GM18909 (cell line): ENCODE data around the gene INMT.
"Not testable (repeated sequence)": the region's sequence is repeated elsewhere in the genome, so short reads cannot be mapped to it uniquely, and the experiment has no call there.

Source experiments
- ATAC-seq: cut with Tn5 transposase; IDR thresholded peaks from one replicate; pipeline ENCODE4 v1.9.1; 2021; ENCODE audit warnings: mild to moderate bottlenecking; ENCODE audit not compliant: unreplicated experiment, poor library complexity

The INMT gene

DNA sequence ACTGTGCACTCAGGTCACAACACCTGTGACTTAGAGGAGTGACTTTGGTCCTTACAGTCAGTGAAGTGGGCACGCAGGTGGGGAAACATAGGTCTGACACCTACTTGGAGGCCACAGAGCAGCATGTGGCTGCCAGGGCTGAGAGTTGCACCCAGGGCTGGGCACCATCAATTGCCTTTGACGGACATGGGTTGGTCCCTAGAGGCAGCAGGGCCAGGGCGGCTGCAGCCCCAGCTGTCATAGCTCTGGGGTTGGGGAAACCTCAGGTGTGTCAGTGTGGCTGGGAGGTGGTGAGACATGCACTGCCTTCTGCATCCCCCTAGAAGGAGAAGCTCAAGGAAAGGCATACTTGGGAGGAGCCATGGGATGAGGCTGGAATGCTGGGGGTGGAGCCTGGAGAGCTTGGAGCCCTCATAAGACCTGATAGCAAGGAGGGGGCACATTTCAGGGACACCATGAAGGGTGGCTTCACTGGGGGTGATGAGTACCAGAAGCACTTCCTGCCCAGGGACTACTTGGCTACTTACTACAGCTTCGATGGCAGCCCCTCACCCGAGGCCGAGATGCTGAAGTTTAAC is at the start of gene INMT:
TSS of gene INMT (plus strand) at position 440 of the 578 bp plus-strand sequence. CDS start at position 456, 16 bp downstream.
- no peak for ATAC-seq

DNA sequence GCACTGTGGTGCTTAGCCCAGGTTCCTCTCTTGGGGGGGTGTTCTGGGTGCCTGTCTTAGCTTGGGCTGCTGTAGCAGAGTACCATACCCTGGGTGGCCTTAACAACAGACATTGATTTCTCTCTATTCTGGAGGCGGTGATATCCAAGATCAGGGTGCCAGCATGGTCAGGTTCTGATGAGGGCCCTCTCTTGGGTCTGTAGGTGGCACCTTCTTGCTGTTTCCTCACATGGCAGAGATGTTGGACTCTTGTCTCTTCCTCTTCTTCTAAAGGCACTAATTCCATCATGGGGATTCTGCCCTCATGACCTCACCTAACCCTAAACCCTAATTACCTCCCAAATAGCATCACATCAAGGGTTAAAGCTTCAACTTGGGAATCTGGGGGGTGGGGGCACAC is 49.7 kb upstream of the INMT start:
- no peak for ATAC-seq

DNA sequence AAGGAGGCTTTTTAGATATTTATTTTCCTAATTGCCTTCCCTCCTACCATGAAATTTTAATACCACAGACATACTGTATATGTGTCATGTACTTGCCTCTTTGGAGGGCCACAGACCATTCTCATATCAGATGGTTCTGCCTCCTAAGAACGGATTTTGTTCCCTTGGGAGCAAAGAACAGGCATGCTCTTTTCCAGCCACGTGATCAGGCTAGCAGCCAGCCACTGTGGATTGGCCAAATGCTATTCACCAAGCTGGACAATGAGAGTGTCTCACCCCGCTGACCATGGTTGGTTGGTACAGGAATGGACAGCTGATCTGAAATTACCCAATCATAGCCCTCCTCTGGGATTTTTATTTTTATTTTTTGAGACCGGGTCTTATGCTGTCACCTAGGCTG is 48.2 kb upstream of the INMT start:
- ATAC-seq, result no peak

DNA sequence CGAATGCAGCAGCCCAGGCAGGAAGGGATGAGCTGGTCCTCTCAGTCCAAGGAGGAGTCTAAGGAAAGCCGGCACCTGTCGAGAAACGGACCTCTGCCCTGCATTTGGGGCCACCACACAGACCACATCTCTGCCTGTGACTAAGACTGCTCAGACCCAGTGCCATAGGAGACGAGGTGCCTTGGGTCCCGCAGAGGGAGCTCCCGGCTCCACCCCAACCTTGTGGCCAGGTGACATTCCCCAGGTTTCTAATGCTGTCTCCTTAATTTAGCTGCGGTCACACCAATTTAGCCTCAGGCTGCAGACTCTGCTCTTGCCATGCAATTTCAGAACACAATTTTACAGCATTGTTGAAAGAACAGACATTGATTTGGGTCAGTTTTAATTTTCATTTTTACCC is 46.9 kb upstream of the INMT start:
- no peak for ATAC-seq

DNA sequence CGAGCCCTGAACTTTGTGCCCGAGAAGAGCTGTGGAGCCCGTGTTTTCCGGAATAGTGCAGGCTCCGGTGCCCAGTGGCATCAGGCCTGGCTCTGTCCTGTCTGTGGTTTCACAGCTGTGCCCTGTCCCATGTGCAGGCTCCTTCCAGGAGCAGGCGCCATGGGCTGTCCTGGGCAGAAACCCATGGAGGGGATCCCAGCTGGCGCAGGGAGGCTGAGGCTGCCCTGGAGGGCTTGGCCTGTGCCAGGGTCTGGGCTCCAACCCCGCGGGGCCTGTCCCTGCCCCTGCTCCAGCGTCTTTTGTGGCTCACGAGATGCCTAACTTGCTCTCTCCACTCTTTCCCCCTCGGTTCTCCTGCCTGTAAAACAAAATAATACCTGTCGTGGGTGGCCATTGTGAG is 46.3 kb upstream of the INMT start:
- ATAC-seq, result no peak

DNA sequence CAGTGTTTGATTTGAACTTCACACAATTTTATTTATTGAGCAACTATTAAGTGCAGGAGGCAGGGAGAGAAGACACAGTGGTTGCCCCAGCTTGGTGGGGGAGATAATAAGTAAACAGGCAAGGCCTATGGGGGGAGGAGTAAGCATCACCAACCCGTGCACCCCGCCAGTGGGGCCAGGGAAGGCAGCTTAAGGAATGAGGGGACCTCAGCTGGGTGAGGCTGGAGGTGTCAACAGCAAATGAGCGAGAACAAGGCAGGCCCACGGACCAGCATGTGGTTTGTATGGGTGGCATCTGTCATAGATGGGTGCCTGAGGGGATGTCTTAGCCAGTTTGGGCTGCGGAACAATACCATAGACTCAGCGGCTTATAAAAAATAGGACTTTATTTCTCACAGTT is 45.6 kb upstream of the INMT start:
- no peak for ATAC-seq

DNA sequence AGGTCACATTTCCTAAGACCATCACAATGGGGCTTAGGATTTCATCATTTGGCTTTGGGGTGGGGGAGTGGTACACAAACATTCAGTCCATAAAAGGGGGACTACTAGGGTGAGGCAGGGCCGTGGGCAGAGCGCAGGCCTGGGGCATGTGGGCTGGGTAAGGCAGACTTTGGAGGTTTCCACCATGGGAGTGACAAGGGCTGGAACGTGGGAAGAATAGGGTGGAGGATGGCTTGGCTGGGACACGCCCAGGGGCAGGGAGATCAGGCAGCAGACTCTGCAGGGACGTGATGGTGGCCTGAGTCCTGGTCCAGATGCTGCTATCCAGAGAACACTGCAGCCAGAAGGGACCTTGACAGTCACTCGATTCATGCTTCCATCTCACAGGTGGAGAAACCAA is 45.0 kb upstream of the INMT start:
- ATAC-seq, result no peak

DNA sequence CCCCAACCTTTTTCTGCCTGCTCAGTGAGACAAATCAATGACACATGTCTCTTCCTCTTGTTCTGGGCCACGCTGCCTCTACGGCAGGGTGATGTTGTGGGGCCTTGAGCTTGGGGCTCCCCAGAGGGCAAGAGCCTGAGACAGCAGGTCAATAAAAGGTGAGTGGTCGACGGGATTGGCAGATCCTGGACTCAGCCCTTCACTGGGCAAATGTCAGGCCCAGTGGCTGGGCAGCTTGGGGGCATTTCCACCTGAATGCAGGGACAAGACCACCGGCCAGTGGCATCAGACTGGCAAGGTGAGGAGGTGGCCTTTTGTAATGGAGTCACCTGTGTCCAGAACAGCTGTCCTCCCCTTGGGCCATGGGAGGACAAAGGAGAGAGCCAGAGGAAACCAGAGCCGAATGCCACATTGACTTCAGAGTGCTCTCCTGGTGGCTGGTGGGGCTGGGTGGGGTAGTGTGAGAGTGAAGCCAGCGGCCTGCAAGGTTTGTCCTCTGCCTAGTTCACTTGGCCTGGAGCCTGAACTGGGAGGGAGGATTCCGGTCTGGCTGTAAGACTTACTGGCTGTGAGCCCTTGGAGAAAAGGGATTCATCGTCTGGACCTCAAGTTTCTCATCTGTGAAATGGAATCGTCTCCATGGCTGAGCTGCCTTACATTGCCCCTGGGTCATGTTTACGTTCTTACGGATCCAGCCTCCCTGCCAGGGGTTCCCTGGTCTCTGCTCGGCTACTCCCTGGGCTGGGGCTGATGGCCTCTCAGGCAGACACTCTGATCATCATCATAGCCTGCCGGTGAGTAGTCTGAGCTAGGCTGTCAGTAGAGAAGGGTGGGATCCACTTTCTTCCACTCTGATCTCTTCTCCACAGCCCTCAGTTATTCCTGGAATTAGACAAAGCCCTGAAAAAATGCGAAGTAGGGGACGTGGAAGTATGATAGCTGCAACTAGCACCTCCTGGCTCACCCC is 44.3 kb upstream of the INMT start:
- ATAC-seq, result no peak

DNA sequence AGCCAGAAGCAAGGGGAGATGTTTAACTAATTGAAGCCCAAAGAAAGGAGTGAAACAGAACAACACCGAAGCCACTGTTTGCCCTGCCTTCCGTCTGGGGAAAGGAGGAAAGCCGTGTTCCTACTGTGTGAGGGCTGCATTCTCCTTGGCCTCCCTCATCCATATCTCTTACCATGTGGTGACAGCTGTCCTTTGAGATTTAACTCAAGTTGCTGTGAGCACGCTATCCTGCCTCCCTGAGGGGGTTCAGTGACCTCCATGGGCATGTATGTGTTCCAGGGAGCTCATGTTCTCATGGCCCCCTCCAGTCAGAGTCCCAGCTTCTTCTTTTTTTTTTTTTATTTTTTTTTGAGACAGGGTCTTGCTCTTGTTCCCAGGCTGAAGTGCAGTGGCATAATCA is 43.5 kb upstream of the INMT start:
- ATAC-seq, result no peak

DNA sequence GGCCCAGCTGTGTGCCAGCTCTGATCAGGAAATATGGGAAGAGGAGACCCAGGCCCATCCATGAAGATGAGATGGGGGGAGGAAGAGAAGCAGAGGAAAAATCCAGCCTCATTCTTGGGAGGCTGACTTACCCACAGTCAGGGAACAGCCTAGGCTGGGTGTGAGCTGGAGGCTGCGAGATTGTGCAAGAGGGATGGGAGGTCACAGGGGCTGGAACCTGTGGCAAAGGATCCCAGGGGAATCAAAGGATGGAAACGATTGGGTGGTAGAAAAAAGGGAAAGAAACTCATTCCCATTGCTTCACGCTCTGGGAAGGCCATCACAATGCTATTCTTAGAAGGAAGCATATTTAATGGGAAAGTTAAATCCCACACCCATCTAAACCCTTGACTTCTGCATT is 43.0 kb upstream of the INMT start:
- no peak for ATAC-seq

DNA sequence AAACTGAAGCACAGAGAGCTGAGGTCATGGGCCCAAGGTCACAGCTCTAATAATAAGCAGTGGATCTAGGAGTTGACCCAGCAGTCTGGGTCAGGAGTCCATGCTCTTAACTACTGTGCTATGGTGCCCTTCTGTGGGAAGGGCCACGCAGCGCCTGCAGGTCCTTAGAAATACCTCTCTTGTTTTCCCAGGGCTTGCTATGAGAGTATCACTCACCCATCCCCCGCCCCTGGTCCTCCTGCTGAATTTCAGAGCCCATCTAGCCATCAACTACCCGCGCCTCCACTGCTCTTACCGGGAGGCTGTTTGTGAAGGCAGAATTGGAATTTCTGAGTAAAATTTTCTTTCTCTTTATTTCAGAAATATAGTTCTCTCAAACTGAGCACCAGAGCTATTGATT is 42.4 kb upstream of the INMT start:
- no peak for ATAC-seq

DNA sequence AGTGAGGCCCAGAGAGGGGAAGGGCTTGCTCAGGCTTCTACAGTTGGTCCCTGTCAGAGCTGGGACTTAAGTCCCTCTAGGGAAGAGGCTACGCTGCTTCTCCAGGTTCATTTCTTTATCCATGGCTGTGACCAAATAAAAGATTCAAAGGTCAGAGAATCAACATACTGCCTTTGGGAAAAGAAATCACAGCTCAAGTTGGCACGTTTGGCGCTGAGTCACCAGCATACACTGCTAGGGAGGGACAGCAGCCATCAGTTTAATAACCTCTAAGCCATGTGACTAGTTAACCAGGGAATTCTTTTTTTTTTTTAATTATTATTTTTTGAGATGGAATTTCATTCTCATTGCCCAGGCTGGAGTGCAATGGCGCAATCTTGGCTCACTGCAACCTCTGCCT is 41.3 kb upstream of the INMT start:
- no peak for ATAC-seq

DNA sequence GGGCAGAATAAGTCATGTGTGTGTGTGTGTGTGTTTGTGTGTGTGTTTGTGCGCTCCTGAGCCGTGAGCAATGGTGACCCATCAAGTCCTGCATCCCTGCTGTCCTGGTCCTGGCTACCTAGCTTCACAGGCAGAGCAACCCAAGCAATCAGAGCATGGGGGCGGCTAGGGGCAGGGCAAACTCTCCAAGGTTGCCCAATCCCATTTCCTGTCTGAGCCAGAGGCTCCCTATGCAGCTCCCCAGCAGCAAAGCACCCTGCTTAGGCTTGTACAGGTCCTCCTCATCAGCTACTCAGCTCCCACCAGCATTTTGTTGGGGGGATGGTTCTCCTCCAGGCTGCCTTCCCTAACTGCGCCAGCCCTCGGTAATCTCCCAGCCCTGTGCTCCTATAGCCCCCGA is 38.5 kb upstream of the INMT start:
- ATAC-seq, result no peak

DNA sequence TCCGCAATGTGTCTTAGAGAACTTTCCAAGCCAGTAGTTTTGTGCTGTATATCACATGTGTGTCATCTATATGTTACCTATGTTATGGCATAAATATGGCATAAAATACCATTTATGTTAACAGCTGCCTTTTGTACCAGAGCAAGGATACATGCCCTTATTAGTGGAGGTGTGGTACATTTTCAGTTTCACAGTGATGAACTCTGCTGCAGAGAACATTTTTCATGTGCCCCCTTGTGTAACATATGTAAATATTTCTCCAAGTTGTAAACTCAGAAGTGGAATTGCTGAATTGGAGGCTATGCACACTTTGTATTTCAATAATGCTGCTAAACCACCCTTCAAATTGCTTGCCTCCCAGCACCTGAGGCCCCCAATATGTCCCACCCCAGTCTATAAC is 37.8 kb upstream of the INMT start:
- ATAC-seq, result no peak

DNA sequence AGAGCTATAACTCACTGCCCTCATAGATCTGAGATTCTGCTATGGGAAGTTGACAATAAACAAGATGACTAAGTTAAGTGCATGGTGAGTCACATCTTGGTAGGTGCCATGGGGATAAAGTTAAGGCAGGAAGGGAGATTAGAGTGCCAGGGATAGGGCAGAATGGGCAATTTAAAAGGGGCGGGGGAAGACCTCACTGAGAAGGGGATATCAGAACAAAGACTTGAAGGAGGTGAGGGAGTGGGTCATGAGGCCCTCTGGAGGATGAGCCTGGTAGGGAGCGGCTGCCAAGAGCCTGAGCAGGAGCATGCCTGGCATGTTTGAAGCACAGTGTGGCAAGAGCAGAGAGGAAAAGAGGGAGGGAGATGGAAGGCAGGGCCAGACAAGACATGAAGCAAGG is 34.8 kb upstream of the INMT start:
- no peak for ATAC-seq

DNA sequence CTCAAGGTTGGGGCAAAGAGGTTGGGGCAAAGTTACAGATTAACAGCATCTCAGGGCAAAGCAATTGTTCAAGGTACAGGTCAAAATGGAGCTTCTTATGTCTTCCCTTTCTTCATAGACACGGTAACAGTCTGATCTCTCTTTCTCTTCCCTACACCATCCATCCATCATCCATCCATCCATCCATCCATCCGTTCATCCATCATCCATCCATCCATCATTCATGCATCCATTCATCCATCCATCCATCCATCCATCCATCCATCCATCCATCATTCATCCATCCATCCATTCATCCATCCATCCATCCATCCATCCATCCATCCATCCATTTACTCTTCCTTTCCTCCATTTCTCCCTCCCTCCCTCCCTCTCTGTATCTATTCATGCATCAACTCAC is 32.5 kb upstream of the INMT start:
- ATAC-seq, result not testable (repeated sequence)

DNA sequence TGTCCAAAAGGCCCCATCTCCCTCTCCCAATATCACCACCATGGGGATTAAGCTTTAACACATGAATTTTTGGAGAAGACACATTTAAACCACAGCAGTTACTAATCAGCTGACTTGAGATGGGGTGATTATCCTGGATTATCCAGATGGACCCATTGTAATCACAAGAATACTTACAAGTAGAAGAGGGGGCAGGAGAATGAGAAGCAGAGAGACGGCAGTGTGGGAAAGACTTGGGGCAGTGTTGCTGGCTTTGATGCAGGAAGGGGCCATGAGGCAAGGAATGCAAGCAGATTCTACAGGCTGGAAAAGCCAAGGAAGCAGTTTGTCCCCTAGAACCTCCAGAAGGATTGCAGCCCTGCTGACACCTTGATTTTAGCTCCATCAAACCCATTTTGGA is 30.7 kb upstream of the INMT start:
- ATAC-seq, result no peak

DNA sequence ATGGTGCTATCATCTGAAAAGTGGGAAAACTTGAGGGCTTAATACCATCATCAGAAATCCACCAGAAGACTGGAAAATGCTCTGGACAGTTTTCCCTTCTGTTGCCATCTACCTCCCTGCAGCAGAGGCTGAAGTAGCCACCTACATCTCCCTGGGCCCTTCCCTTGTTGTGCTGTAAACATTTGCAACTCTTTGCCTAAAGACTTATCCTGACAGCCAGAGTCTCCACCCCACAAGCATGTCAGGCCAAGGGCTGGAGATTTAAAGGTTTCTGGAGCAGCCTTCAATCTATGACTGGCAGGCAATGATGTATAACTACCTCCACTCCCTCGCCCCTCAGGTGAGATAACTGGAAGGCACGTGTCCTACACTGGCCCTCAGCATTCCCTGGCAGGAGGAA is 29.7 kb upstream of the INMT start:
- ATAC-seq, result no peak

DNA sequence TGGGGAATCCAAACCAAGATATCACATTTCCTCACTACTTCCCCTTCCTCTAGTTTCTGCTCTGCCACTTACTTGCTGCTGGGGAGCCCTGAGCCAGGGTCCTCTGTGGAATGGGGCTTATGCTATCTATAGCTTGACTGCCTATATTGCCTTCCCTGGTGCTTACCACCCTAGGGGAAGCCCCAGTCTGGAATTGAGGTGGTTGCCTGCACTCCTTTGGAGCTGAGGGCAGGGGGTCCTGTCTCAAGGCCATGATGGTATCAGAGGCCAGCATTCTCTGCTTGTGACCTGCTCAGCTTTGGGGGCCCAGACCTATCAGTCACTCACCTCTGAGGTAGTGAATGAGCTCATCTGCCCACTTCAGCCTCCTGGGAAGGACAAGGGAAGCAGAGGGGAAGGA is 29.3 kb upstream of the INMT start:
- no peak for ATAC-seq

DNA sequence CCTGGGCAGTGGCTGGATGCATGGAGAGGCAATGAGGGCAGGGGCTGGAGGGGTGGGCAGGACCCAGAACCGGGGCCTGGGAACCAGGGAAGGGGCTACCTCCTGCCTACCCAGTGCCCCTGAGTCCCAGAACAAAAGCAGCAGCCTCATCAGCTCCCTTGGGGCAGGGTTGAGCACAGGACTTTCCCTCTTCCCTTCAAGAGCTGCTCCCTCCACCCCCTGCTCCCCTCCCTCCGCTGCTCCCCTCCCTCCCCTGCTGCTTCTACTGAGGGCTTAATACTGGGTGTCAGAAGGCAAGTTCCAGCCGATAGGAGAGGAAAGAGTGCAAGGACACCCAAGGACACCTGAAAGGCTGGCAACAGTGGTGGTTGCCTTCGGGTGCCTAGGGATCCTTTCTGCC is 28.2 kb upstream of the INMT start:
- ATAC-seq, result no peak

DNA sequence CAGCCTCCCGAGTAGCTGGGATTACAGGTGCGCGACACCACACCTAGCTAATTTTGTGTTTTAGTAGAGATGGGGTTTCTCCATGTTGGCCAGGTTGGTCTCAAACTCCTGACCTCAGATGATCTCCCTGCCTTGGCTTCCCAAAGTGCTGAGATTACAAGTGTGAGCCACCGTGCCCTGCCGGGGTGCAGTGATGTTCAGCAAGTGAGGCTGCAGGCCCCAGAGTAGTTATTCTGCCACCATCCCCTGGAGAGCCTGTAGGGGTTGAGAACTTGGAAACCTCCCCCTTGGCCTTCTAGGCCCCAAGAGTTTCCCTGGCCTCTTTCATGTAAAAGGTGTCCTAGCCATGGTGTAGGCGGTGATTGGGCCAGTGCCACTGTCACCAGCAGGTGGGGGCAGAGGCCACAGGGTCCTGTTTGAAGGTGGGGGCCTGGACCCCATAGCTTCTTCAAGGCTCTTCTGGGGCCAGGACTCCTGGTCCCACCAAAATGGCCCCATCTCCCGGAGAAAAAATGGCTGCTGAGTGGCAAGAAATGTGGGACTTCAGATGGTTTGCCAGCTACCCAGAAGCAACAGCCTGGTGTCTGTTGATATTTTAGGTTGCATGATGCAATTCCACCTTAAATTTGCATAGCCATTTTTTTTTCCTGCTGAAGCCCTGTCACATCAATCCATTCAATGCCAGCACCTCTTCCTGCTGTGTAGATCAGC is 25.5 kb upstream of the INMT start:
- no peak for ATAC-seq
